HuH-7.5 (cell line): ENCODE data around the gene CNGA3.

Source experiments
- DNase-seq: peaks from one replicate; pipeline ENCODE4 v3.0.0; 2011; ENCODE audit warnings: low spot score

CNGA3 gene

GRCh38 chr2:98329549-98329948 lies 16.7 kb upstream of the CNGA3 start:
- no peak for DNase-seq

- DNase-seq: no peak
Measured at GRCh38 chr2:98332989-98333388, 13.3 kb upstream of the CNGA3 start.

DNA sequence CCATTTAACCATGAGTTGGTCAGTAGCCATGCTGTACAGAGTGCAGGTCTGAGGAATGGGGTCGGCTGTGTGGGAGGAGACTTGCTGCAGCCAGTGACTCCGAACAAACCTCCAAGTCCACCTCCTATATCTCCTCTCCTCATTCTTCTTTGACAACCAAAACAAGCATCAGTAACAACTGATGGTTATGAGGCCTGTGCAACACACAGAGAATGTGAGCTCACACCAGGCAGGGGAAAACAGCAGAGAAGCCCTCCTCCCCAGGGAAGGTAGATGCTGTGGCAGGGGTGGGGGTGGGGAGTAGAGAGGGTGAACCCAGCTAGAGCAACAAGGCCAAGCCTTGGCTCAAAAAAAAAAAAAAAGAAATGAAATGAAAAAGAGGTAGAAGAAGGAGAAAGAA lies 12.3 kb upstream of the CNGA3 start:
- no peak for DNase-seq

GRCh38 chr2:98334439-98335078 lies 11.7 kb upstream of the CNGA3 start:
- no peak for DNase-seq

DNA sequence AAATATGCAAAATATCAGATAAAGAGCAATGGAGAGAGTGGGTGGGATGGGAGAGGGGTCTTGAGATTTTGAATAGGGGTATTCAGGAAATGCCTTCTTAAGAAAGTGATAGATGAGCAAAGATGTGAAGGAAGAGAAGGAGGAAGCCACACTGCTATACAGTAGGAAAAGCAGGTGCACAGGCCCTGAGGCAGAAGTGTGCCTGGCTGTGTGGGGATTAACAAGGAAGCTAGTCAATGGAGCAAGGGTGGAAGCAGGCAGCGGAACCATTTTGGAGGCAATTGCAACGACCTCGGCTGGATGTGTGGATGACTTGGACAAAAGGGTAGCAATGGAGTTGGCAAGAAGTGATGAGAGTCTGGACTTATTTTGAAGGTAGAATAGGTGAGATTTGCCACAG lies 11.0 kb upstream of the CNGA3 start:
- no peak for DNase-seq

DNA sequence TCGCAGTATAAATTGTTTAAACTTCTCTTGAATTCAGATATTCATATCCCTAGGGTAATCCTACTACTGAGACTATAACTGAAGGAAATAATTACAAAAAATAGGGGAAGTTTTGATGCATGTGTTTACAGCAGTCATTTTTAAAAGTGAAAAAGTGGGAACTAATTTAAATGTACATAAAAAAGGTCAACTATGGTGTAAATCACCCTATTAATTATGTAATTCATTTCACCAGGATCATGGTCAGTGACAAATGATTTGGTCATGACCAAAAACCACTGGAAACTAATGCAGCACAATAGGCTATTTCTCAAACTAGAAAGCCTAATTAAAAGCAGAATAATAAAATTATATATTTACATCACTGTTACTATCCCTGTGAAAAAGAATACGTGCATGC lies 5.0 kb upstream of the CNGA3 start:
- no peak for DNase-seq

GRCh38 chr2:98343285-98343684 lies 3.0 kb upstream of the CNGA3 start:
- no peak for DNase-seq

- no peak for DNase-seq
Measured at GRCh38 chr2:98347298-98348065, 1.2 kb downstream of the CNGA3 start.

DNA sequence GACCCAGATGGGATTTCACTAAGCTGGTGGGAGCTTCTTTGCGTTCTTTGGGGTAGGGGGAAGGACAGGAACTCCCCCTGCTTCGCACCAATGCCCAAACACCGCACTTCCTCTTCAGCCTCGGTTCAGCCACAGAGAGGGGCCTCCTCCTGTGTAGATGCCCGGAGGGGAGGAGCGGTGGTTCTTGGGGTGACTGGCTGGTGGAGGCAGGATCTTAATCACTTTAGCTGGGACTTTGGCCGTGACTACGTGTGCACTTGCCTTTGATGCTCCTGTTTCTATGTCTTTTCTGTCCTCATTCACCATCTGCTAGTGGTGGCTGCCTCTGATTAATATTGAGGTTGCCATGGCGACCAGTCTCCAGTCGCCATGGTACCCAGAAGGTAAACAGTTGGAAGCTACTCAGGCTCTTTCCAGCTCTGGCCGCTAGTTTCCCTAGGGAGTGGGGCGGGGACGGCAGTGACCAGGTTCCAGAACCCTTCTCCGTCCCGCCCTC lies 1.9 kb downstream of the CNGA3 start:
- DNase-seq: no peak

DNA sequence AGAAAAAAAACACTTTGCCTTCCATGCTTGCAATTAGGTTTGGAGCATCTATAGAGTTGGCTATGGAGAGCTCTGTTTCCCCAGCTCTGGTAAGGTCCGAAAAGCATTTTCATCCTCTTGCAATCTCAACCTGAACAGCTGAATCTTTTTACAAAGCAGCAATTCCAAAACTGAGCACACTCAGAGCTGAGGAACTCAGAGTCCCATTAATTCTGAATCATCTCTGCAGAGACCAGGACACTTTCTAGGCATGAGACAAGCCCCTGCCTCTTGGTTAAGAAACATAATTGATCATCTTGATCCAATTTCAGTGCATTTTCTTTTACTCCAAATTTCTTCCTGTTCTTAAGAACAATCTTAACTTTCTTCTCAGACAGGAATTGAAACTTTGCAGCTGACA lies 4.2 kb downstream of the CNGA3 start:
- DNase-seq: no peak

DNA sequence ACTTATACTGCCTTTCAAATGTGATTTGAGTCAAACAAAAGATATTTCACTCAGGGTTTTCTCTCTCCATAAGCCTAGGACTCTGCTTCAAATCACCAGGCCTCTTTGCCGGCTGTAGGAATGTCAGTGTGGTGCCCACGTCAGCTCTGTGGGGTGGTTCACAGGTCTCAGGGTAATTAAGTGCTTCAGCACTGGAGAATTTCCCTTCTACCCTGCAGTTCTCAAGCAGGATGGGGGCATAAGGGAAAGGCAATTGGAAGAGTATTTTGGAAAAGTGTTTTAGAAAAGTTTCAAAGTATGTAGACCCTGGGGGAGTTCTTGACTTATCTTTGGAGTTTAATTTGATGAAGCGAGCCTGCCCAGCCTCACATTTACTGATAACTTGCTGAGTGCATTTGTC lies 9.6 kb downstream of the CNGA3 start:
- DNase-seq: no peak

GRCh38 chr2:98356729-98357128 lies 10.5 kb downstream of the CNGA3 start:
- DNase-seq: no peak

GRCh38 chr2:98357849-98358248 lies 11.6 kb downstream of the CNGA3 start:
- no peak for DNase-seq

- no peak for DNase-seq
Measured at GRCh38 chr2:98359986-98360385, 13.7 kb downstream of the CNGA3 start.

- DNase-seq: no peak
Measured at GRCh38 chr2:98367721-98368120, 21.5 kb downstream of the CNGA3 start.

GRCh38 chr2:98369710-98370239 lies 23.5 kb downstream of the CNGA3 start:
- no peak for DNase-seq

- DNase-seq: no peak
Measured at GRCh38 chr2:98372121-98372520, 25.9 kb downstream of the CNGA3 start.

DNA sequence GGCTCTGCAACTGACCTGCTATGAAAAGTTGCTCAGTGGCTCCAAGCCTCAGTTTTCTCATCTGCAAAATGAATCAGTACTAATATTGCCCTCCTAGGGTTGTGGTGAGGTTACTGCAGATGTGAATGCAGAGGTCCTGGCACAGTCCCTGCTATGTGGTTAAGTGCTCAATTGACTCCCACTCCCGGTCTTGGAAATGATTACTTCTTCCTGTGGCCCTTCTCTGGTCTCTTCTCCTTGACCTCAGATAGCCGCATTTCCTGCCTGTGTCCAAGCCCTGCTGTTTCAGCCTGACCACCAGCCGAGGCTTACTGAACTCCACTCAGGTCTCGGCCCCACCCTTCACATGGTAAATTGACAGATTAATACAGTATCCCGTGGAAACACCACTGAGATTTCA lies 26.3 kb downstream of the CNGA3 start:
- DNase-seq: no peak

DNA sequence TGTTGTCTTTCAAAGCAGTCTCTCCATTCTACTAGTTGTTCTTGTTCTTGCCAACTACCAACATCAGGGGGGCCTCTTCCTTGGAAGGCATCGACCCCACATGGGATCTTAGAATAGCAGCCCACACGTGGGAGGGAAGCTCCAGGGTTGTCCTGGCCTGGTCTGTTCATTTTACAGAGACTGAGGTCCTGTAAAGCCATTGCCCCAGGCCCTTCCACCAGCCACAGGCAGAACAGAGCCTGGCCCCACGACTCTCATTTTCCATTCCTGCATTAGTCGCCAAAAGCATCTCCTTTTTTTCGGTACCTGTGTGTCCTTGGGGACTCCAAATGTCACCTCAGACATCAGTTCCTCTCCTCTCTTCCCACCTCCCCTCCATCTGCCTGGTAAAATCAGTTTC lies 28.0 kb downstream of the CNGA3 start:
- DNase-seq: no peak

DNA sequence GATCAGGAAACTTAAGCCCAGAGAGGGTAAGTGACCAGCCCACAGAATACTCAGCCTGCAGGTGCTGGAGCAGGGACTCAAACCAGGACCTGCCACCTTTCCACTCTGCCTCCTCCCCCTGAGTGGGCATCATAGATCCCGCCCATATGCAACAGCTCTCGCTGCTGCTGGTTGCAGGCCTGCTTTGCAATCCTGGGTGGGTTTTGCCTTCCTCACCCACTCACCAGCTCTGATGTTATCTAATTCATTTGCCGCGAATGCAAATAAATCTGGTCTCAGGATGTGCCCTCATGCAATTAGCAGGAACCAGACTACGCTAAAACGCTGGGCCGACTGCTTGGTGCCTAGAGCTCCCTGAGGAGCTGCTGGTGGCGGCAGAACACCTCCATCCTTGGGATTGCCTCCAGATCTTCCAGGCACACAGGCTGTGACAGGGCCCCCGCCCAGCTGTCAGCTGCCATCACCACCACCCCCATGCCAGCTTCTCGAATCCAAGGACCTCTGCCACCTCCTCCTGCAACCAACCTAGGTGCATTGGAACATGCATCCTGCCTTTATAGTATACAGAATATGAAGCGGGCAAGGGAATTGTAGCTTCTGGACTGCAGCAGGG lies 28.8 kb downstream of the CNGA3 start:
- DNase-seq: no peak

DNA sequence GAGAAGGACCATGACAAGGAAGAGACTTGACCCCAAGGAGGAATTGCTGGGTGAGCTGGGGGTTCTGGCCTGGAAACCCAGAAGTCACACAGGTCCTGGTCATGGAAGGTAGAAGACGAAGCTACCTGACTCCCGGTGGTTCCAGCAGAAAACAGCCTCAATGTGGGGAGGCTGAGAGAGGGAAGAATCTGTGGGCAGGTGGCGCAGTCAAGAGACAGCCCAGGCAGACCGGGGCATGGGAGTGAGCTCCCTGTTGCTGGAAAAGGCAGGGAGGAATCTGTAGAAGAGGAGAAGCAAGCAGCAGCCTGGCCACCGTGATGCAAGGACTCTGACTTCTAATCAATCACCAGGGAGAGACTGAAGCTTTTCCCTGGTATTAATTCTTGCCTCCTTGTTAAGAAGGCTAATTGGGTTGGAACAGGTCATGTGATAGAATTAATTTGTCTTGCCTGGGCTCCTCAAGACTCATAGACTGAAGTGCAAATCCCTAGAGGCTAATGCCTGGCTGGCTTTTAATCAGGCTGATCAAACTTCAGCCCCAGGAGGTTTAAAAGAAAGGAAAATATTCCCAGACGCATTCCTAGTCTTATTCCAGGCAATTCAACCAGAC lies 30.1 kb downstream of the CNGA3 start:
- no peak for DNase-seq

- no peak for DNase-seq
Measured at GRCh38 chr2:98376996-98377395, 30.7 kb downstream of the CNGA3 start.

GRCh38 chr2:98377544-98377943 lies 31.3 kb downstream of the CNGA3 start:
- no peak for DNase-seq
